ENCODE data around the gene FRMD7. TPM values are rescaled to one million over a fixed set of nuclear protein-coding genes. Genes with fewer than 3 reads are reported as not detected.

Gene FRMD7
- total RNA-seq, 2 experiments from 2014 or later: not detected

DNA sequence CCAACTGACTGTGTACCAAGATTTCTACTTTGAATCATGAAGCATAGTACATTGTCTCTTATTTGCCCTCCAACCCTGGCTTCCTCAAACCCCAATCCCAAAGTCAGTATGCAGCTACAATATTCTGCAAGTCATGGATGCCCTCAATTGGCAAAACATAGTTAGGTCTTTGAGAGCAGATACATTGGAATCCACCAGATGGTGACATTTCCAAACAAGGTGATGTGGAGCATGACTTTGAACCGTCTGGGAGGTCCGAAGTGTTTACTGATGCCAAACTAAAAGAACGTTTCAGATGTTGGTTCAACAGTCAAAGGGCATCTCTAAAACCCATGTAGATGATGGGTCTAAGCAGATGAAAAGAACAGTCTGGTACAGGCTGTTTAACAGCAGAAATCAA, 43.7 kb upstream of the FRMD7 start:
- ATAC-seq (ENCODE audit: poor library complexity) (no peak), DNase-seq (peak in 2 of 14 experiments; percentile 1 to 4)
- no peaks in the 10 kb centered on the region for H3K9me3 ChIP-seq (ENCODE audit: control insufficient read depth in 1 of 2, insufficient read depth in 1 of 2, low read length in 2 of 2)
- Mint-ChIP-seq H3K4me3 (no peak overlapping the region), H3K27ac (no peak overlapping the region), H3K9me3 (no peaks in the 10 kb centered on the region), H3K4me1 (ENCODE audit: low read depth) (no peaks in the 10 kb centered on the region), H3K27me3 (no peaks in the 10 kb centered on the region), H3K36me3 (ENCODE audit: low read depth) (no peaks in the 10 kb centered on the region)
- intact Hi-C loops (cut with DNase I, micrococcal nuclease): loop anchor here in 1 of 2 experiments (5.0 kb wide), 1 partner anchor 41 kb away; no protein-coding TSS in a partner anchor
- ChIA-PET POLR2A (no interaction called here), CTCF (no interaction called here)
- TF ChIP-seq, protein P1, sequence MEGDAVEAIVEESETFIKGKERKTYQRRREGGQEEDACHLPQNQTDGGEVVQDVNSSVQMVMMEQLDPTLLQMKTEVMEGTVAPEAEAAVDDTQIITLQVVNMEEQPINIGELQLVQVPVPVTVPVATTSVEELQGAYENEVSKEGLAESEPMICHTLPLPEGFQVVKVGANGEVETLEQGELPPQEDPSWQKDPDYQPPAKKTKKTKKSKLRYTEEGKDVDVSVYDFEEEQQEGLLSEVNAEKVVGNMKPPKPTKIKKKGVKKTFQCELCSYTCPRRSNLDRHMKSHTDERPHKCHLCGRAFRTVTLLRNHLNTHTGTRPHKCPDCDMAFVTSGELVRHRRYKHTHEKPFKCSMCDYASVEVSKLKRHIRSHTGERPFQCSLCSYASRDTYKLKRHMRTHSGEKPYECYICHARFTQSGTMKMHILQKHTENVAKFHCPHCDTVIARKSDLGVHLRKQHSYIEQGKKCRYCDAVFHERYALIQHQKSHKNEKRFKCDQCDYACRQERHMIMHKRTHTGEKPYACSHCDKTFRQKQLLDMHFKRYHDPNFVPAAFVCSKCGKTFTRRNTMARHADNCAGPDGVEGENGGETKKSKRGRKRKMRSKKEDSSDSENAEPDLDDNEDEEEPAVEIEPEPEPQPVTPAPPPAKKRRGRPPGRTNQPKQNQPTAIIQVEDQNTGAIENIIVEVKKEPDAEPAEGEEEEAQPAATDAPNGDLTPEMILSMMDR (IDR thresholded peaks at IDR 0.05): no peak
- H3K27me3 ChIP-seq (ENCODE audit: control insufficient read depth in 1 of 2, insufficient read depth in 2 of 2, low read length in 2 of 2): no peaks in the 10 kb centered on the region
- H3K36me3 ChIP-seq (ENCODE audit: insufficient read depth, low read length): no peaks in the 10 kb centered on the region
- H3K4me1 ChIP-seq (ENCODE audit: insufficient read depth, low read length): no peaks in the 10 kb centered on the region
- no peak overlapping the region for H3K27ac ChIP-seq (ENCODE audit: low read depth in 1 of 2, low read length in 2 of 2)
- H3K4me3 ChIP-seq (ENCODE audit: low read length): no peak overlapping the region

DNA sequence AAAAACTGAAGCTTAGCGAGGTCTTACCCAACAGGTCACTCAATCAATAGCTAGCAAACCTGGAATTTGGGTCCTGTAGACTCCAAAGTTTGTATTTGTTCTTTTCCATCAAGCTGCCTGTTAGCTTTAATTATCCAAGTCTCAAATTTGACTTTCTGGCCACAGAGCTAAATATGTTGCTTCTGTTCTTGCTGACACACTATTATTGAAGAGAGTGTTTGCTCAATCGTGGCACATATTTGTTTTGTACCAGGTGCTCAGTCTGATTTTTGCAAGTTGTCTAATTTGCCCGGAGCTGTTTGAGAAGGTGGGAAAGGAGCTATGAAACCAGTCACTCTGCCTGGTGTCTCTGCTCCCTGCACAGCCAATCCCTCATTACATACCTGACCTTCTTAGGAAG, 41.7 kb upstream of the FRMD7 start:
- no peak overlapping the region for H3K27ac ChIP-seq (ENCODE audit: low read depth in 1 of 2, low read length in 2 of 2)
- no peaks in the 10 kb centered on the region for H3K9me3 Mint-ChIP-seq
- no peaks in the 10 kb centered on the region for H3K36me3 ChIP-seq (ENCODE audit: insufficient read depth, low read length)
- no peaks in the 10 kb centered on the region for H3K27me3 ChIP-seq (ENCODE audit: control insufficient read depth in 1 of 2, insufficient read depth in 2 of 2, low read length in 2 of 2)
- POLR2A ChIA-PET: no interaction called here
- no peak overlapping the region for H3K27ac Mint-ChIP-seq
- H3K4me3 Mint-ChIP-seq: no peak overlapping the region
- no peaks in the 10 kb centered on the region for H3K36me3 Mint-ChIP-seq (ENCODE audit: low read depth)
- no peaks in the 10 kb centered on the region for H3K9me3 ChIP-seq (ENCODE audit: control insufficient read depth in 1 of 2, insufficient read depth in 1 of 2, low read length in 2 of 2)
- ATAC-seq (ENCODE audit: poor library complexity): no peak
- intact Hi-C loops (cut with DNase I, micrococcal nuclease): no loop called here
- no peak overlapping the region for H3K4me3 ChIP-seq (ENCODE audit: low read length)
- H3K27me3 Mint-ChIP-seq: no peaks in the 10 kb centered on the region
- H3K4me1 Mint-ChIP-seq (ENCODE audit: low read depth): no peaks in the 10 kb centered on the region
- no peak for DNase-seq
- TF ChIP-seq, protein P1 (IDR thresholded peaks at IDR 0.05): no peak
- no peaks in the 10 kb centered on the region for H3K4me1 ChIP-seq (ENCODE audit: insufficient read depth, low read length)
- CTCF ChIA-PET: interaction anchor here (1.3 kb wide), 1 partner anchor 50 kb away, joined by 3 read pairs; the partner anchor contains the start of gene RAP2C

GRCh38 chrX:132165651-132166050, 37.8 kb upstream of the FRMD7 start:
- Mint-ChIP-seq H3K27me3 (no peaks in the 10 kb centered on the region), H3K27ac (no peak overlapping the region), H3K4me3 (no peak overlapping the region), H3K9me3 (no peaks in the 10 kb centered on the region), H3K4me1 (ENCODE audit: low read depth) (no peaks in the 10 kb centered on the region), H3K36me3 (ENCODE audit: low read depth) (no peaks in the 10 kb centered on the region)
- Histone ChIP-seq H3K4me3 (ENCODE audit: low read length) (no peak overlapping the region), H3K27me3 (ENCODE audit: control insufficient read depth in 1 of 2, insufficient read depth in 2 of 2, low read length in 2 of 2) (no peaks in the 10 kb centered on the region), H3K9me3 (ENCODE audit: control insufficient read depth in 1 of 2, insufficient read depth in 1 of 2, low read length in 2 of 2) (no peaks in the 10 kb centered on the region), H3K27ac (ENCODE audit: low read depth in 1 of 2, low read length in 2 of 2) (no peak overlapping the region), H3K4me1 (ENCODE audit: insufficient read depth, low read length) (no peaks in the 10 kb centered on the region), H3K36me3 (ENCODE audit: insufficient read depth, low read length) (no peaks in the 10 kb centered on the region)
- ChIA-PET CTCF (no interaction called here), POLR2A (no interaction called here)
- no peak for DNase-seq
- ATAC-seq (ENCODE audit: poor library complexity): no peak
- intact Hi-C loops (cut with DNase I, micrococcal nuclease): no loop called here
- TF ChIP-seq, protein P1 (IDR thresholded peaks at IDR 0.05): no peak
